ENCODE data around the gene RAD51B.
A peak's percentile ranks its signal among the peaks of the same experiment; 100 is the strongest.
"Not testable (repeated sequence)": the region's sequence is repeated elsewhere in the genome, so short reads cannot be mapped to it uniquely, and the experiment has no call there.

Gene RAD51B

DNA sequence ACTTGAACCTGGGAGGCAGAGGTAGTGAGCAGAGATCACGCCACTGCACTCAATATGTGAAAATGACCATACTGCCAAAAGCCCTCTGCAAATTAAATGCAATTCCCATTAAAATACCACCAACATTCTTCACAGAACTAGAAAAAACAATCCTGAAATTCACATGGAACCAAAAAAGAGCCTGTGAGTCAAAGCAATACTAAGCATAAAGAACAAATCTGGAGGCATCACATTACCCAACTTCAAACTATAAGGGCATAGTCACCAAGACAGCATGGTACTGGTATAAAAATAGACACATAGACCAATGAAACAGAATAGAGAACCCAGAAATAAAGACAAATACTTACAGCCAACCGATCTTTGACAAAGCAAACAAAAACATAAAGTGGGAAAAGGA lies 401.5 kb downstream of the RAD51B start:
- DNase-seq (ENCODE audit: insufficient read length, low spot score): not testable (repeated sequence)
- FAIRE-seq: peak; percentile 55

DNA sequence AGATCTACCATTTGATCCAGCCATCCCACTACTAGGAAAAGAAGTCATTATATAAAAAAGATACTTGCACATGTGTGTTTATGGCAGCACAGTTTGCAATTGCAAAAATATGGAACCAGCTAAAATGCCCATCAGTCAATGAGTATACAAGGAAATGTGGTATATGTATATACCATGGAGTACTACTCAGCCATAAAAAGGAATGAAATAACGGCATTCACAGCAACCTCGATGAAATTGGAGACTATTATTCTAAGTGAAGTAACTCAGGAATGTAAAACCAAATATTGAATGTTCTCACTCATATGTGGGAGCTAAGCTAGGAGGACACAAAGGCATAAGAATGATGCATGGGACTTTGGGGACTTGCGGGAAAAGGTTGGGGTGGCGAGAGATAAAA lies 402.6 kb downstream of the RAD51B start:
- FAIRE-seq (peak; percentile 79), DNase-seq (ENCODE audit: insufficient read length, low spot score) (no peak)

DNA sequence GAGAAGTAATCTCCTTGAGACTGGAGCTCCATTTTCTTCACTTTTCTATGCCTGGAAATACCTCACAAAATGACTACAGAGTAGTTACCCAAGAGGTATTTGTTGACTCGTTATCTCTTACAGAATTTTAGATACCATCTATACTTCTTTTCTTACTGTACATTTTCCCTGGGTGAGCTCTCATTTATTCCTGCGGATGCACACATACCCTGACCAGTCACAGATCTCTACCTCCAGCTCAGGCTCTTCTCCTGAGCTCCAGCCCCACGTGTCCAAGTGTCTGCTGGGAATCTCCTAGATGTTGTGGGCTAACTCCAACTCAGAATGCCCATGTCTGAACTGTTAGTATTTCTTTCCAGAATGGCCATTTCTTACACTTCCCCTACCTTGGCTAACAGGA lies 403.1 kb downstream of the RAD51B start:
- FAIRE-seq (peak; percentile 94), DNase-seq (ENCODE audit: insufficient read length, low spot score) (no peak)

DNA sequence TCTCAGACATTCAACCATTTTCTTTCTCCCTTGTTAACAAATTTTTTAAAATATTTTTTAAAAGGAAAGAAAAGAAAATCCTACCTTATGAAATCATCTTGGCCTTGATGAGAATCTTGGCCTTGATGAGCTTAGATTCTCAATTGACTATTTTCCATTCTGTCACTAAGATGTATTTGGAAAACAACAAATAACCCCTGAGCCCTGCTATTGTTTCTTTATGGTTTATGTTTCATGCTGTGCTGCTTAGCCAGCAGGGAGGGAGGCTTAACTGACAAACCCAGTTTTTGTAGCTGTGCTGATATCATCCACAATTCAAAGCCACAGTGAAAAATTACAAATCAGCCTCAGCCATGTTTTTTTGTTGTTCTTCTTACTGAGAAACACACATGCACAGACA lies 404.1 kb downstream of the RAD51B start:
- DNase-seq (ENCODE audit: insufficient read length, low spot score): no peak
- no peak for FAIRE-seq

DNA sequence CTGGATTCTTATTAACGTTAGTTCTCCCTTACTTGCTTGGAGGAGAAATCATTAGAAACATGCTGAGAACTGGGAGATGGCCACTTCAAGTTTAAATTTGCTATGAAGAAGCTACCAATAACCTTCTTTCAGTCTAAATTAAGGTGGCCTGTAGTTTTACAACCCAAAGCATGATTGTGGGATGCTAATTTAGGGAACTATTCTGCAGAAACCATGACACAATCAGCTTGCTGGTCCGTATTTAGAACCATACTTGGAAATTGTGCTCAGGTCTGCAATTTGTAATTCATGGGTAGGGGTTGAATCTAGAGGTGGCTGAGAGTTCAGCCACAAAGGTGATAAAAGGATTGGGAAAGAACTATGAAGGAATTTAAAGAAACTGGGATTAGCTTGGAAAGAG lies 405.7 kb downstream of the RAD51B start:
- no peak for FAIRE-seq
- DNase-seq (ENCODE audit: insufficient read length, low spot score): no peak

DNA sequence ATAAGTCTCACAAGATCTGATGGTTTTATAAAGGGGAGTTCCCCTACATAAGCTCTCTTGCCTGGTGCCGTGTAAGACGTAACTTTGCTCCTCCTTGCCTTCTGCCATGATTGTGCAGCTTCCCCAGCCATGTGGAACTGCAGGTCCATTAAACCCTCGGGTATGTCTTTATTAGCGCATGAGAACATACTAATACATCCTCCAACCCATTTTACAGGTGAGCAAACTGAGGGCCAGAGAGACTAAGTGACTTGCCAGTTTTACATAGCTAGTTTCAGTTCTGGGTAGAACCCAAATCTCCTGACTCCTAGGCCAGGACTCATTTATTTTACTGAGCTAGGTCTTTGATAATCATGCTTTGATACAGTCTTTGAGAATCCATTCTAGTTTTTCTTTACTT lies 406.9 kb downstream of the RAD51B start:
- DNase-seq (ENCODE audit: insufficient read length, low spot score) (no peak), FAIRE-seq (no peak)

DNA sequence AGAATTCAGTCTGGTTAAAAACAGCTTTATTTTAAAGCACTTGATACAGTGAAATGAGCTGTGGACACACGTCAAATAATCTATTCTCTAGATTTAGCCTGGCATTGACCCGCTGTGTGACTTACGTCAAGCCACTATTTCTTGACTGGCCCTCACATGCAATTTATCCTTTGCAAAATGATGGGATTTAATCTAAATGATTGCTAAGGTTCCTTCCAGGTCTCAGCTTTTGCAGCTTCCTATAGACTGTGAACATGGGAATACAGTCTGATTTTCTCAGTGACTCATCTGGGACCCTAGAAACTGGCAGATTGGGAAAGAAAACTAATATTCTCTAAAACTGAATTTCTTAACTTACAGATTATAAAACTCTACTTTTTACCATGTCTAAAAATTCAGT lies 409.1 kb downstream of the RAD51B start:
- no peak for DNase-seq (ENCODE audit: insufficient read length, low spot score)
- FAIRE-seq: peak; percentile 98

DNA sequence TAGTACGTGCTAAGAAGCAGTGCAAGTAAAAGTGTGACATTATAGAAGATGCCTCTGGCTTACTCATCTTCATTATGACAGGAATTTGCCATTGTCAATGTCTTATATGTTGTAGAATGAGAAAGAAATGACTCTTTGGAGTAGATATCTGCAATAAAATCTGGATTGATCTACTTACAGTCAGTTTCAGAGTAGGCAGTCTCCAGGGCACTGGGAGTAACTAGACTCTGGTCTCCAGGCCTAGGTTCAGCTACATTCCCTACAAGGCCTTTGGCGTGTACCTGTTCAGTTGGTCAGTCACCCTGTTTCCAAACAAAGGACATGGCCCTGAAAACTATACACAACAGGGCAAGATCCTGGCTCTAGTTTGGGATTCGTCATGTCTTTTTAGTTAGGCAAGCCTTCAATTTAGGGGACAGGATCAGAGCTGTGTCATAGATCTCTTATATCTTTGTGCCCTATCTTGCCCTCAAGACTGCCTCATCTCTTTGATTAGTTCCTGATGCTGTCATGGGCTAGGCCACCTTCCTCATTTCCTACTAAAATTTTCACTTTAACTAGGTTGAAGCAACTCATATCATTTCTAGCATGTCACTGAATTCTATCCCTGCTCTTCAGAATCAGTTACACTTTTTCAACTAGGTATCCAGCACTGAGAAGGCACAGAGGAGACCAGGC lies 410.0 kb downstream of the RAD51B start:
- DNase-seq (ENCODE audit: insufficient read length, low spot score) (no peak), FAIRE-seq (peak; percentile 96)

DNA sequence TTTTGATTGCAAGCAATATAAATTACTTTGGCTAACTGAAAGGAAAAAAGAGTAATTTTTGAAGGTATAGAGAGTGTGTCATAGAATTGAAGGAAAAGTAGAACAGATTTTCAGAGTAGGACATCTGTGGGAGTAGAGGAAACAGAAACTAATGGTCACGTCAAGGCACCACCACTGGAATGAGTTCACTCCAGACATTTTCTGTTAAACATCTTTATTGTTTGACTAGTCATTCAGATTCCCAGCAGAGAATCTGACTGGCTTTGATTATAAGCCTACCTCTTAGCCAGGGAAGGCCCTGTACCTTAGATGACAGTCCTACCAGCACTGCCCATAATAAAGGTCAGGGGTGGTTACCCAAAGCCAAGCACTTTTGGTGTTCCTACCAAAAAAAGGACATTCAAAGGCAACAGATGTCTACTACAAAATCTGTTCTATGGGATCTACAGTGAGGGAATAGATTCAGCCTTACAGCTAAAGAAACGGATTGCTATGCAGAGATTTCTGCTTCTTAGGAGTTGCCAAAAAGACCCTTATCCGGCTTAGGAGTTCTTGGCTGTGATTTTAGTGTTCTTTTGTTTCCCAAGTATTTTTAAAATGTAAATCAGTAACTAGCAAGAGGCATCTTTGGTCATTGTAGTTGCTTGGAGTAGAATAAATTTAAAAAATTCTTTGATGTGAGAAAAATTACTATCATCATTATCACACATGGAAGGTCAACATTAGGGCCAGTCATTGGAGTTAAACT lies 410.8 kb downstream of the RAD51B start:
- FAIRE-seq: no peak
- no peak for DNase-seq (ENCODE audit: insufficient read length, low spot score)

DNA sequence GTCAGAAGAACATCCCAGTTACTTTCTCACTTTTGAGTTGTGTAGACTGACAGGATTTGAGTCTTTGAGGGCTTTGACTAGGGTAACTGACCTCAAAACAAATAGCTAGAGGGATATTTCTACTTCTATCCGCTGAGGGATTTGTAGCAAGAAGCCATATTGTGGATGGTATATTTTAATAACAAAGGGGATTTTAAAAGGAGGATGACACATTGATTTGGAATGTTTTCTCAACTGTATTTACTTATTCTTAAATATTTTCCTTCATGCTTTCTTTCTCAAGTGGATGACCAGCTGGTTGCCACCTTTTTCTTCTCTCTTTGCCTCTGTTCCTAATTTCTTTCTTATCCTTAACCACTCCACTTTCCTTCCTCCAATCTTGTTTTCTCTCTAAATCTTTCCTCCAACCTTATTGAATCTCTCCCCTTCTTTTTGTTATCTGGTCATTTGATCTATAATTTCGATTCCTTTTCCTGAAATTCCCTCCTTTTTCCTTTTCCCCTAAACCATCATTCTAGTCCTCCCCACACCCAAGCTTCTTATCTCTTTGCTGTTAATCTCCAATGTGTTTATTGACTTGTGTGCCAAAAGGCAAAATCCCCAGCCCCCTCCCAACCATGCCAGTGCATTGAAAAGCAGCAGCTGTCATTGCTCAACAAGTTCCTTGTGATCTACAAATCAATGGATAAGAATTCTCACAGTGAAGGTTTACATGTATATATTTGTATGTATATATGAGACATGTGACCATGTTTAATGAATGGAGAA lies 411.6 kb downstream of the RAD51B start:
- FAIRE-seq: peak; percentile 95
- peak; percentile 56 for DNase-seq (ENCODE audit: insufficient read length, low spot score)

DNA sequence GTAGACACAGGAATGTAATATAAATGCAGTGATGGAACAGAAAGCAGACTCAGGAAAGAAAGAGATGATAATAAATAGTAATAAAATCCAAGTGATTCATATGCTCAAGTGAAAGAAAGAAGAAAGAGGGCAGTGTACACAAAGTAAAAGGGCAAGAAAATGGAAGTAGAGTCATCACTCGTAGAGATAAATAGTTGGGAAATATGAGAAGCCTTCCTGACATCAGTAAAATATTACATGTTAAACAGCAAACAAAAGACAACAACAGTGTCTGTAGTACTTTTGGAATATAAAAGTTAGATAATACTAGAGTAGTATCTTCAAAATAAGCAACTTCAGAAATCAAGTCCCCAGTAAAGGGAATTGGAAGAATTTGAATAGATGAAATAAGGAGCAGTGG lies 412.3 kb downstream of the RAD51B start:
- no peak for FAIRE-seq
- DNase-seq (ENCODE audit: insufficient read length, low spot score): no peak

DNA sequence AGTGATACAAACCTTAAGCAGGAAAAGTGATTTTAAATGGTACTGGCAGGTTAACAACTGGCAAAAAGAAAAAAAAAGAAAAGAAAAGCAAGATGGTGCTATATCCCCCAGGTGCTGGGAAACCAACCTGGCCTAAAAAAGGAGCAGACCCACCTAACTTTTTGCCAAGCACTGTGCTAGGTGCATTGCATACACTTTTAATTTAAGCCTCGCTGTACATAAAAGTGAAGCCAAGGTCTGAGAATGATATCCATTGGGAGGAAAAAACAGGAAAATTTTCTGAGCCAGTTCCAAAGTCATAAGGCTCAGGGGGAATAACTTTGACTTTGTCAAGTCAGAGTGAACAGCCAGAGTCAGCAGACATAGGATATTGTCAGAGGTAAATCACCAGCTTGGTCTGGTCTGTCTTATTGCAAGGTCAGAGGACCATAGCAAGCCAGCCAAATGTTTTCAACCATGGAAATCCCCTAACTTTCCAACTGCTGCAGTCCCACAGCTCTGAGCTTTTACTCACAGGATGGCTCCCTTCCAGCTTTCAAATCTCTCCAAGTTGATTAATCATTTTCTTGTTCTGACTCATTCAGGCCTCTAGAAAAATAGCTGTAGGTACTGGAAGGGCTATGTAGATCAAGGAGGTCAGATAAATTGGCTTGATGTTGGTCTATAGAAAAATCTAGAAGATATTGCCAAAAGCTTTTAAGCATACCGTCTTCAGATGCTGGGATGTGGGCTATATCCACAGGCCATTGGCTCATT lies 412.9 kb downstream of the RAD51B start:
- peak; percentile 96 for DNase-seq (ENCODE audit: insufficient read length, low spot score)
- FAIRE-seq: peak; percentile 100

DNA sequence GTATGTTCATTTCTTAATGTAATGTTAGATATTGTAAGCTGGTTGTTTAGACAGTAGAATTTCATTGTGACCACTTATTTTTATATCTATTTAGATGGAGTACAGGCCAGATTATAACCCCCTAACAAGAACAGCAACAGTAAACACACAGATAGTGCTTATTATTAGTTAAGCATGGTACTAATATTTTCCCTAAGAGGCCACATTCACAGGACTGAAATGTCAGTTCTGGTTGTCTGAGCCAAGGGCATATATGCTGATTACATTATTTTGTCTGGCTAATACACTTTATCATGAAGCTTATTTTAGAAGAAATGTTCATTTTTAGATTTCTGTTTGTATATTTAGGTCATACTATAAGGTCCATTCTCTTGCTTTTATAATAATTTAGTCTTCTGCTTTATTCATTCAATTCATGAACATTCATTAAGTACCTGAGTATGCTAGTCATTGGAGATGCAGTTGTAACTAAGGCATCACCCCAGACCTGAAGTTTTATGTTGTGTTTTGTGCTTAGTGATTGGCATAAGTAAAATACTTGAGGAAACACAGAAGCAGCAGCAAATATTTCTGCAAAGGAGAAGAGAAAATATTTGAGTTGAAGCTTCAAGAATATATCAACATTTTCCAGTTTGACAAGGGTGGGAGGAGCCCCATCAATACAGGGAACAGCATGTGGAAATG lies 413.7 kb downstream of the RAD51B start:
- DNase-seq (ENCODE audit: insufficient read length, low spot score): no peak
- FAIRE-seq: no peak

DNA sequence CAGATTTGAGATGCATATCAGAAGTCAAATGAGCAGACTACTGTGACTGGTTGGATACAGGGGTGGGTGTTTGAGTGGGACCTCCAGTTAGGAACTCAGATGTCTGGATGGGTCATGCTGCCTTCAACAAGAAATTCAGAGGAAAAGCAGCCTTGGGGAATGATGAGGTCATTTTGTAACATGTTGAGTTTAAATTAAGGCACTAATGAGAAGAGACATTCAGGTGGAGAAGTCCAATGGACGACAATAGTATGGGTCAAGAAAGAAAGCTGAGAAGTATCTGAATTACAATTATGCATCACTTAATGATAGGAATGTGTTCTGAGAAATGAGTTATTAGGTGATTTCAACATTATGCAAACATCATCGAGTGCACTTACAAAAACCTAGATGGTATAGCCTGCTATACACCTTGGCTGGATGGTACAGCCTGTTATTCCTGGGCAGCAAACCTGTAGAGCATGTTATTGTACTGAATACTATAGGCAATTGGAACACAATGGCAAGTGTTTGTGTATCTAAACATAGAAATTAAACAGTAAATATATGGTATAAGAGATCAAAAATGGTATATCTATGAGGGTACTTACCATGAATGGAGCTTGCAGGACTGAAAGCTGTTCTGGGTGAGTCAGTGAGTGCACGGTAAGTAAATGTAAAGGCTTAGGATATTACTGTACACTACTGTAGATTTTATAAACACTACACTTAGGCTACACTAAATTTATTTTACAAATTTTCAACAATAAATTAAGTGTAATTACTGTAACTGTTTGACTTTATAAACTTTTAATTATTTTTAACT lies 414.7 kb downstream of the RAD51B start:
- DNase-seq (ENCODE audit: insufficient read length, low spot score) (no peak), FAIRE-seq (no peak)

DNA sequence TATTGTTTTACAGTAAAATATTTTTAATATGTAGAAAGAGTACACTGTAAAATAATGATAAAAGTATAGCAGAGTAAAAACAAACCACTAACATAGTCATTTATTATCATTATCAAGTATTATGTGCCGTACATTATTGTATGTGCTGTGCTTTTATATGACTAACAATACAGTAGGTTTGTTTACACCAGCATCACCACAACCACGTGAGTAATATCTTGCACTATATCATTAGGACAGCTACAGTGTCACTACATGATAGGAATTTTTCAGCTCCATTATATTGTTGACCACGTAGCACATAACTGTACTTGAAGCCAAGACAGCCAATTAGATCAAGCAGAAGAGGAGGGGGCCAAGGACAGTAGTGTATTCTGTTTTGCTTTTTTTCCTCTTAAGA lies 415.4 kb downstream of the RAD51B start:
- DNase-seq (ENCODE audit: insufficient read length, low spot score) (no peak), FAIRE-seq (peak; percentile 97)

DNA sequence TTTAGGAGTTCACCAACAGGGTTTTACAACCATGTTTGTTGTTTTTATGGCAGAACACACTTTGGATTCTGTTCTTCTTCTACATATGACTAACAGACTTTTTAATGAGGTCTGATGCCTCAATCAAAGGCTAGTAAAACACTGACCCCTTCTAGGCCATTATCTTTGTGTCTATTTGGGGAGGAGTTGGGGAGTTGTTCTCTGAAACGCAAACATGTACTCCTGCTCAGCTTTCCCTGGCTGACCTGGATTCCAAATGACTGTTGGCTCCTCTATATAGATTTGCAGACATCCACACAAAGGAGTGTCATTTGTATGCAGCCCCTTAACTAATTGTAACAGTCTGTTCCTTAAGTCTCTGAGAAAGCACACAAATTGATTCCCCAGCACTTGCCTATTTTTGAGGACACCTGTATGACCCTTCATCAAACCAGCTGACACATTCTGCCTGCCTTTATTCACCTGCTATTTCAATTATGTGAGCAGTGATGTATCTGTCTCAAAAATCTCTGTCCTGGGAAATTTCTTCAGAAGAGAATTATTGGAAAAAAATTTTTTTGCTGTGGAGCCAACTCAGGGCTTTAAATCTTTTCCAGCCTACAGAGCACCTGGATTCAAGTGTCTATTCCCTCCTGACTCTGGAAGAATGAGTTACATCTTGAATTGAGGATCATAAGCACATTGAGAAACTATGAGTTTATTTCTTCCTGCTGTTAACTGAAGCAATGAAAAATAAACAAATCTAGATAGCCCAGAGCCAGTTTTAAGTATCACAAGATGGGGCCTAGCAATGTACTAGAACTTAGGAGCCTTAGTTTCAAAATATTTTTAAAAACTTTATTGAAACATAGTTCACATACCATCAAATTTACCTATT lies 417.2 kb downstream of the RAD51B start:
- DNase-seq (ENCODE audit: insufficient read length, low spot score): no peak
- no peak for FAIRE-seq

DNA sequence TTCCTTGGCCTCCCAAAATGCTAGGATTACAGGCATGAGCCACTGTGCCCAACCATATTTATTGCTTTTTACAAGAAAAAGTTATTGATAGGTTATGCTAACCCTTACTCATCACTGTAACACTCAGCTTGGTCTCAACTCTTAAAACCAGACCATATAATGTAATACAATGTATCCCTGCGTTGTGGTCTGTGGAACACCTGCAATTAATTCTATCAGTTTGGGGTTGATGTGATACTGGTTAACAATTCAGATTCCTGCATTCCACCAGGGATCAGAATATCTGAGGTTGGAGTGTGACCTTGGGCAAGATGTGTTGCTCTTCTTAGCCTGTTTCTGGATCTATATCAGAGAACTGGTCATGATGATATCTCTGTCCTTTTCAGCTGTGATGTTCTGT lies 419.0 kb downstream of the RAD51B start:
- FAIRE-seq (peak; percentile 95), DNase-seq (ENCODE audit: insufficient read length, low spot score) (no peak)

DNA sequence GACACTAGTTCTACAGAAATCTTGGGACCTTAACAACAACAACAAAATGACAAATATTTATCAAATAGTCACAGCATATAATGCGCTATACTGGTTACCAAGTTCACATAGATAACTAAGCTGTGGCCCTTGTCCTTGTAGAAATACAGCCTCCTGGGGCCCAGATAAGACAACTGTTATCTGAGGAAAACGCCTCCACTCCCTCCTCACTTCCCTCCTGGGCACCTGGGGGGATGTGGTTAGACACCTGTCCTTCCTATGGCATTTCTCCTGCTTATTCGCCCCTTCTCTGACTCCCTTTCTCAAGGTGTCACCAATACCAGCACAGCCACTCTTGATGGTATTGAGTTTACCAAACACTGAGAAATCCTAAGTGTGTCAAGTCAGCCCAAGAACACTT lies 419.4 kb downstream of the RAD51B start:
- FAIRE-seq (no peak), DNase-seq (ENCODE audit: insufficient read length, low spot score) (no peak)

Measured in HTR-8/SVneo (cell line).